SK-N-DZ (cell line): ENCODE results near the gene XRCC1.
"Not testable (repeated sequence)": the region's sequence is repeated elsewhere in the genome, so short reads cannot be mapped to it uniquely, and the experiment has no call there.

Experiments used
- DNase-seq: peaks from one replicate; pipeline ENCODE4 v3.0.0-alpha.2; 2015; ENCODE audit warnings: low spot score

Gene XRCC1

GRCh38 chr19:43546581-43546980 lies 28.7 kb downstream of the XRCC1 start:
- DNase-seq = no peak

GRCh38 chr19:43545981-43546380 lies 29.3 kb downstream of the XRCC1 start:
- no peak for DNase-seq

GRCh38 chr19:43545276-43545675 lies 30.1 kb downstream of the XRCC1 start:
- DNase-seq = no peak

- no peak for DNase-seq
Measured at GRCh38 chr19:43544077-43544476, 31.2 kb downstream of the XRCC1 start.

- no peak for DNase-seq
Measured at GRCh38 chr19:43541920-43542650, 33.2 kb downstream of the XRCC1 start.

GRCh38 chr19:43540381-43540780 lies 34.9 kb downstream of the XRCC1 start:
- no peak for DNase-seq

GRCh38 chr19:43538922-43539321 lies 36.4 kb downstream of the XRCC1 start:
- DNase-seq = no peak

- DNase-seq = peak; percentile 14
Measured at GRCh38 chr19:43534816-43535761, 40.2 kb downstream of the XRCC1 start.

- no peak for DNase-seq
Measured at GRCh38 chr19:43534305-43534815, 41.0 kb downstream of the XRCC1 start.

- peak; percentile 92 for DNase-seq
Measured at GRCh38 chr19:43533546-43534304, 41.6 kb downstream of the XRCC1 start.

- DNase-seq = peak; percentile 92
Measured at GRCh38 chr19:43532962-43533545, 42.3 kb downstream of the XRCC1 start, which contains the start of gene ZNF575. ZNF575 (plus strand) TSS chr19:43533188; CDS start chr19:43534423, 1,235 bp downstream.

GRCh38 chr19:43532571-43532961 lies 42.8 kb downstream of the XRCC1 start:
- no peak for DNase-seq

- no peak for DNase-seq
Measured at GRCh38 chr19:43527860-43528622, 47.3 kb downstream of the XRCC1 start.

- peak; percentile 64 for DNase-seq
Measured at GRCh38 chr19:43526884-43527859, 48.2 kb downstream of the XRCC1 start, which contains the start of gene ETHE1. ETHE1 (minus strand) TSS chr19:43527201; CDS start chr19:43527177, 24 bp downstream.

- no peak for DNase-seq
Measured at GRCh38 chr19:43525836-43526771, 49.2 kb downstream of the XRCC1 start.

GRCh38 chr19:43524922-43525835 lies 50.1 kb downstream of the XRCC1 start:
- peak; percentile 52 for DNase-seq

GRCh38 chr19:43523696-43524095 lies 51.6 kb downstream of the XRCC1 start:
- not testable (repeated sequence) for DNase-seq
